Thyroid gland (tissue), 4 donors: ENCODE data around the gene GFM2.

Source experiments
- POLR2A ChIP-seq, 2 donors: fragments of 450-650 bp; IDR thresholded peaks; one replicate each; pipeline ENCODE4 v1.6.1; 2017; ENCODE audit warnings: antibody characterized with exemption in 2 of 2, mild to moderate bottlenecking in 2 of 2, moderate library complexity in 1 of 2
- TF ChIP-seq, protein P1 (sequence below), 6 experiments: fragments of 200-600 bp in 3 of 6; fragments of 450-650 bp in 3 of 6; sonication (generic) in 3 of 6; IDR thresholded peaks; one replicate each; pipeline ENCODE4 v1.5.1; 2016 to 2019; ENCODE audit warnings: antibody characterized with exemption in 6 of 6, mild to moderate bottlenecking in 2 of 6, inconsistent platforms in 1 of 6, moderate library complexity in 1 of 6

DNA sequence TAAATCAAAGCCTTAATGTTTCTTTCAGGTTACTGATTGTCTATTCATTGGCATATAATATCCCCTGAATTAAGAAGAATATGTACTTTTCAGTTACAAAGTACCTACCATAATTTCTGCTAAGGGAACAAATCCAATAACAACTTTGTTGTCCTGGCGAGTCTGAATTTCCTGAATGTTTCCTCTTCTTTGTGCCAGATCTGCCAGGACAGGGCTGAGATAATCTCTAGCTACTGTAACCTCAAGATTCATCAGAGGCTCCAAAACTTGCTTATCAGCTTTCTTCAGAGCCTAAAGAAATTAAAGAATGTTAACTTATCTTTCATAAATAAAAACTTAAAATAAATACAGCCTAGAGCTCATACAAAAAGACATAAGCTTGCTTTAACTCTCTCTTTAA, 44.6 kb downstream of the GFM2 start:
- TF ChIP-seq, protein P1, sequence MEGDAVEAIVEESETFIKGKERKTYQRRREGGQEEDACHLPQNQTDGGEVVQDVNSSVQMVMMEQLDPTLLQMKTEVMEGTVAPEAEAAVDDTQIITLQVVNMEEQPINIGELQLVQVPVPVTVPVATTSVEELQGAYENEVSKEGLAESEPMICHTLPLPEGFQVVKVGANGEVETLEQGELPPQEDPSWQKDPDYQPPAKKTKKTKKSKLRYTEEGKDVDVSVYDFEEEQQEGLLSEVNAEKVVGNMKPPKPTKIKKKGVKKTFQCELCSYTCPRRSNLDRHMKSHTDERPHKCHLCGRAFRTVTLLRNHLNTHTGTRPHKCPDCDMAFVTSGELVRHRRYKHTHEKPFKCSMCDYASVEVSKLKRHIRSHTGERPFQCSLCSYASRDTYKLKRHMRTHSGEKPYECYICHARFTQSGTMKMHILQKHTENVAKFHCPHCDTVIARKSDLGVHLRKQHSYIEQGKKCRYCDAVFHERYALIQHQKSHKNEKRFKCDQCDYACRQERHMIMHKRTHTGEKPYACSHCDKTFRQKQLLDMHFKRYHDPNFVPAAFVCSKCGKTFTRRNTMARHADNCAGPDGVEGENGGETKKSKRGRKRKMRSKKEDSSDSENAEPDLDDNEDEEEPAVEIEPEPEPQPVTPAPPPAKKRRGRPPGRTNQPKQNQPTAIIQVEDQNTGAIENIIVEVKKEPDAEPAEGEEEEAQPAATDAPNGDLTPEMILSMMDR (IDR thresholded peaks at IDR 0.05), result no peak
- no peak for TF ChIP-seq POLR2A (IDR thresholded peaks at IDR 0.05)
